ENCODE data around the gene FNDC3B.

The FNDC3B gene

GRCh38 chr3:172376402-172376801 is 337.0 kb downstream of the FNDC3B start:
- no peak for TF ChIP-seq CTCF (IDR thresholded peaks at IDR 0.05; ENCODE audit: insufficient read depth, low read depth, low read length, missing control alignments)
- no peak for DNase-seq (ENCODE audit: low read depth)

GRCh38 chr3:172376881-172377280 is 337.5 kb downstream of the FNDC3B start:
- no peak overlapping the region for H3K4me3 ChIP-seq (ENCODE audit: low read depth, low read length)
- TF ChIP-seq CTCF (IDR thresholded peaks at IDR 0.05; ENCODE audit: insufficient read depth, low read depth, low read length, missing control alignments): no peak
- DNase-seq (ENCODE audit: low read depth): no peak

More at GRCh38 chr3:172376402-172376801, 337.0 kb downstream of the FNDC3B start:
- H3K4me3 ChIP-seq (ENCODE audit: low read depth, low read length): no peak overlapping the region

- no peak for DNase-seq (ENCODE audit: low read depth)
- H3K4me3 ChIP-seq (ENCODE audit: low read depth, low read length): no peak overlapping the region
- TF ChIP-seq CTCF (IDR thresholded peaks at IDR 0.05; ENCODE audit: insufficient read depth, low read depth, low read length, missing control alignments): no peak
Observed at GRCh38 chr3:172378439-172378838, 339.1 kb downstream of the FNDC3B start.

GRCh38 chr3:172379372-172379771 is 340.0 kb downstream of the FNDC3B start:
- TF ChIP-seq CTCF (IDR thresholded peaks at IDR 0.05; ENCODE audit: insufficient read depth, low read depth, low read length, missing control alignments): no peak
- no peak for DNase-seq (ENCODE audit: low read depth)
- no peak overlapping the region for H3K4me3 ChIP-seq (ENCODE audit: low read depth, low read length)

- no peak for TF ChIP-seq CTCF (IDR thresholded peaks at IDR 0.05; ENCODE audit: insufficient read depth, low read depth, low read length, missing control alignments)
- no peak overlapping the region for H3K4me3 ChIP-seq (ENCODE audit: low read depth, low read length)
- DNase-seq (ENCODE audit: low read depth): no peak
Observed at GRCh38 chr3:172380632-172381031, 341.3 kb downstream of the FNDC3B start.

- H3K4me3 ChIP-seq (ENCODE audit: low read depth, low read length): no peak overlapping the region
- TF ChIP-seq CTCF (IDR thresholded peaks at IDR 0.05; ENCODE audit: insufficient read depth, low read depth, low read length, missing control alignments): no peak
- no peak for DNase-seq (ENCODE audit: low read depth)
Observed at GRCh38 chr3:172383306-172383796, 344.0 kb downstream of the FNDC3B start.

GRCh38 chr3:172384836-172385235 is 345.5 kb downstream of the FNDC3B start:
- no peak overlapping the region for H3K4me3 ChIP-seq (ENCODE audit: low read depth, low read length)
- TF ChIP-seq CTCF (IDR thresholded peaks at IDR 0.05; ENCODE audit: insufficient read depth, low read depth, low read length, missing control alignments): no peak
- no peak for DNase-seq (ENCODE audit: low read depth)
